ENCODE measurements around the gene TMC6.

DNA sequence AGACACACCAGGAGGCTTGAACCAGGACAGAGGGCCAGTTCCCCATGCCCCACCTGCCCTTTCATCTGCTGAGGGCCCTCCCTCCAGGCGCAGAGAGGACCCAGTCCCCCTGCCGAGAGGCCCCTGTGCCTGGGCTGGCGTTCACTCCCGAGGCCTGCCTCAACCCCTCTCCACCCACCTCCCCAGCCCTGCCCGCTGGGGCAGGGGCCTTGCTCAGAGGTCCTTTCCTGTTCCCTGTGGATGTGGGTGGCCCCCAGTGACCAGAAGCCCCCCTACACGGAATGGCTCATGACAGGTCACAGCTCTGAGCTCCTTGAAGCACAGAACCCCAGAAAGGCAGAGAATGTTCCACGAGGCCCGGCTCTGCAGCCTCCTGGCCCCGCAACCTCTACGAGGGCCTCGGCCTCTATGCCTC is 6.7 kb downstream of the TMC6 start:
- TF ChIP-seq, protein P1, sequence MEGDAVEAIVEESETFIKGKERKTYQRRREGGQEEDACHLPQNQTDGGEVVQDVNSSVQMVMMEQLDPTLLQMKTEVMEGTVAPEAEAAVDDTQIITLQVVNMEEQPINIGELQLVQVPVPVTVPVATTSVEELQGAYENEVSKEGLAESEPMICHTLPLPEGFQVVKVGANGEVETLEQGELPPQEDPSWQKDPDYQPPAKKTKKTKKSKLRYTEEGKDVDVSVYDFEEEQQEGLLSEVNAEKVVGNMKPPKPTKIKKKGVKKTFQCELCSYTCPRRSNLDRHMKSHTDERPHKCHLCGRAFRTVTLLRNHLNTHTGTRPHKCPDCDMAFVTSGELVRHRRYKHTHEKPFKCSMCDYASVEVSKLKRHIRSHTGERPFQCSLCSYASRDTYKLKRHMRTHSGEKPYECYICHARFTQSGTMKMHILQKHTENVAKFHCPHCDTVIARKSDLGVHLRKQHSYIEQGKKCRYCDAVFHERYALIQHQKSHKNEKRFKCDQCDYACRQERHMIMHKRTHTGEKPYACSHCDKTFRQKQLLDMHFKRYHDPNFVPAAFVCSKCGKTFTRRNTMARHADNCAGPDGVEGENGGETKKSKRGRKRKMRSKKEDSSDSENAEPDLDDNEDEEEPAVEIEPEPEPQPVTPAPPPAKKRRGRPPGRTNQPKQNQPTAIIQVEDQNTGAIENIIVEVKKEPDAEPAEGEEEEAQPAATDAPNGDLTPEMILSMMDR (conservative IDR thresholded peaks at IDR 0.05; ENCODE audit: low read depth, low read length) = no peak
- TF ChIP-seq EZH2 (IDR thresholded peaks at IDR 0.05; ENCODE audit: borderline replicate concordance, low read depth, low read length, poor library complexity, severe bottlenecking) = no peak
